Keratinocyte (primary cell): ENCODE data around the gene ENO3. TPM values are rescaled to one million over a fixed set of nuclear protein-coding genes. Genes with fewer than 3 reads are reported as not detected.

Experiments
- DNase-seq: peaks from one replicate; pipeline ENCODE4 v3.0.0-alpha.2; 2011; ENCODE audit warnings: low read depth, missing footprints, low spot score
- FAIRE-seq: peaks from 2 replicates; lab custom pipeline; 2011; peaks lifted over from hg19 to GRCh38; lab: Jason Lieb, UNC
- H2AFZ ChIP-seq: 2 replicates; pipeline ENCODE4 v1.6.0; 2012; ENCODE audit warnings: low read length, control low read depth, inconsistent platforms; ENCODE audit not compliant: control insufficient read depth
- H3K27ac ChIP-seq: 2 replicates; pipeline ENCODE4 v1.5.1; 2011; ENCODE audit warnings: low read length; ENCODE audit not compliant: control insufficient read depth, insufficient read depth
- H3K27me3 ChIP-seq: 3 replicates; pipeline ENCODE4 v1.6.0; 2011; ENCODE audit warnings: low read length; ENCODE audit not compliant: control insufficient read depth, insufficient read depth; ENCODE audit errors: extremely low read depth
- H3K36me3 ChIP-seq, 2 experiments: 2 replicates in 1 of 2; 3 replicates in 1 of 2; pipeline ENCODE4 v1.5.1; 2011; ENCODE audit warnings: low read length in 2 of 2, mild to moderate bottlenecking in 1 of 2; ENCODE audit not compliant: control insufficient read depth in 2 of 2, insufficient read depth in 2 of 2; ENCODE audit errors: extremely low read depth in 1 of 2
- H3K4me1 ChIP-seq: 3 replicates; pipeline ENCODE4 v1.5.1; 2011; ENCODE audit warnings: low read length; ENCODE audit not compliant: control insufficient read depth, insufficient read depth; ENCODE audit errors: extremely low read depth
- H3K4me2 ChIP-seq: 3 replicates; pipeline ENCODE4 v1.6.0; 2011; ENCODE audit warnings: low read depth, low read length; ENCODE audit not compliant: control insufficient read depth, insufficient read depth; ENCODE audit errors: extremely low read depth
- H3K4me3 ChIP-seq, 3 experiments: fragments of 200-600 bp in 1 of 3; sonication (generic) in 1 of 3; 2 replicates in 2 of 3; 3 replicates in 1 of 3; pipeline ENCODE4 v1.5.1; 2011 to 2016; ENCODE audit warnings: low read length in 3 of 3, mild to moderate bottlenecking in 3 of 3, control low read depth in 2 of 3, inconsistent platforms in 1 of 3, low read depth in 1 of 3, mixed read lengths in 1 of 3, mixed run types in 1 of 3, moderate library complexity in 1 of 3; ENCODE audit not compliant: control insufficient read depth in 2 of 3, insufficient read depth in 2 of 3; ENCODE audit errors: extremely low read depth in 1 of 3
- H3K79me2 ChIP-seq: 2 replicates; pipeline ENCODE4 v1.6.0; 2012; ENCODE audit warnings: low read length; ENCODE audit not compliant: control insufficient read depth, insufficient read depth
- H3K9ac ChIP-seq: 3 replicates; pipeline ENCODE4 v1.6.0; 2011; ENCODE audit warnings: low read length; ENCODE audit not compliant: control insufficient read depth, insufficient read depth; ENCODE audit errors: extremely low read depth
- H3K9me1 ChIP-seq: 3 replicates; pipeline ENCODE4 v1.6.0; 2011; ENCODE audit warnings: low read length; ENCODE audit not compliant: control insufficient read depth, insufficient read depth; ENCODE audit errors: extremely low read depth
- H3K9me3 ChIP-seq: 2 replicates; pipeline ENCODE4 v1.5.1; 2012; ENCODE audit warnings: low read depth, low read length; ENCODE audit not compliant: control insufficient read depth
- H4K20me1 ChIP-seq: 3 replicates; pipeline ENCODE4 v1.6.0; 2011; ENCODE audit warnings: low read length; ENCODE audit not compliant: control insufficient read depth, insufficient read depth; ENCODE audit errors: extremely low read depth
- CTCF ChIP-seq, 3 experiments: IDR thresholded peaks in 1 of 3; conservative IDR thresholded peaks in 1 of 3; optimal IDR thresholded peaks in 1 of 3; 2 replicates in 2 of 3; 3 replicates in 1 of 3; pipeline versions ENCODE3 to v1.5.1; 2011; ENCODE audit warnings: low read length in 3 of 3, mild to moderate bottlenecking in 3 of 3, moderate library complexity in 2 of 3, control low read depth in 1 of 3, inconsistent platforms in 1 of 3; ENCODE audit not compliant: insufficient read depth in 2 of 3; ENCODE audit errors: extremely low read depth in 1 of 3
- EZH2 ChIP-seq: IDR thresholded peaks from one replicate; pipeline ENCODE4 v1.6.1; 2012; ENCODE audit warnings: inconsistent platforms, mild to moderate bottlenecking, low read length, moderate library complexity
- dilution Hi-C: fragments of 300-500 bp; cut with MboI; formaldehyde crosslinking; loops from one replicate; pipeline ENCODE4 v1.7.0; 2020; ENCODE audit warnings: low sequenced_read_pairs; ENCODE audit not compliant: extremely low pct_ligation_motif_present
- polyA plus RNA-seq, 5 experiments: library from polyadenylated mRNA; depleted of rRNA in 3 of 5; stranded (reverse) in 3 of 5; stranded (forward) in 1 of 5; unstranded in 1 of 5; fragments of >200 nt; gene quantifications; 1 replicate in 1 of 5; 2 replicates in 3 of 5; 3 replicates in 1 of 5; pipeline versions ENCODE4 v1.2.1 to v1.2.3, GENCODE V29; 2011 to 2012; ENCODE audit warnings: missing spikeins in 2 of 5, low read depth in 1 of 5, low replicate concordance in 1 of 5

ENO3 gene
- polyA plus RNA-seq, 1 donor (not counting 4 experiments of a cell fraction or from before 2014, with no cell fraction given) = 2.4 TPM

- H3K9ac ChIP-seq = peak overlapping the region; percentile 94
- peaks cover 33% of the 10 kb centered on the region for H3K79me2 ChIP-seq
- no peaks in the 10 kb centered on the region for H3K27me3 ChIP-seq
- peak overlapping the region; percentile 77 to 99 (median 96) for H3K4me3 ChIP-seq
- dilution Hi-C loops = loop anchor here (10.0 kb wide), 1 partner anchor 55 kb away; no protein-coding TSS in a partner anchor
- peaks cover 16 to 22% of the 10 kb centered on the region in 2 experiments for H3K36me3 ChIP-seq
- H3K27ac ChIP-seq = peak overlapping the region; percentile 98
- H3K9me1 ChIP-seq = peaks cover 2% of the 10 kb centered on the region
- DNase-seq (no peak), FAIRE-seq (no peak)
- TF ChIP-seq EZH2 = no peak
- no peak for TF ChIP-seq CTCF (optimal IDR thresholded peaks at IDR 0.05 in 1 of 3, IDR thresholded peaks at IDR 0.05 in 1 of 3, conservative IDR thresholded peaks at IDR 0.05 in 1 of 3; ENCODE audit: extremely low read depth in 1 of 3, insufficient read depth in 2 of 3, low read length in 3 of 3)
- peaks cover 14% of the 10 kb centered on the region for H4K20me1 ChIP-seq
- H3K4me1 ChIP-seq = peaks cover 34% of the 10 kb centered on the region
- no peaks in the 10 kb centered on the region for H3K9me3 ChIP-seq
- peak overlapping the region; percentile 89 for H3K4me2 ChIP-seq
- peak overlapping the region; percentile 51 for H2AFZ ChIP-seq
These were observed 1.4 kb upstream of the ENO3 start for GRCh38 chr17:4949321-4950074.

GRCh38 chr17:4950075-4950745 lies 709 bp upstream of the ENO3 start:
- peaks cover 12 to 18% of the 10 kb centered on the region in 2 experiments for H3K36me3 ChIP-seq
- no peaks in the 10 kb centered on the region for H3K27me3 ChIP-seq
- FAIRE-seq (no peak), DNase-seq (no peak)
- H2AFZ ChIP-seq = peak overlapping the region; percentile 63
- peaks cover 2% of the 10 kb centered on the region for H3K9me1 ChIP-seq
- peaks cover 11% of the 10 kb centered on the region for H4K20me1 ChIP-seq
- H3K79me2 ChIP-seq = peaks cover 29% of the 10 kb centered on the region
- no peaks in the 10 kb centered on the region for H3K9me3 ChIP-seq
- H3K4me2 ChIP-seq = peak overlapping the region; percentile 74
- TF ChIP-seq CTCF (optimal IDR thresholded peaks at IDR 0.05 in 1 of 3, IDR thresholded peaks at IDR 0.05 in 1 of 3, conservative IDR thresholded peaks at IDR 0.05 in 1 of 3; ENCODE audit: extremely low read depth in 1 of 3, insufficient read depth in 2 of 3, low read length in 3 of 3) (no peak), EZH2 (no peak)
- peaks cover 27% of the 10 kb centered on the region for H3K4me1 ChIP-seq
- dilution Hi-C loops = no loop called here
- H3K27ac ChIP-seq = peak overlapping the region; percentile 74
- peak overlapping the region; percentile 21 to 62 (median 38) for H3K4me3 ChIP-seq
- H3K9ac ChIP-seq = peak overlapping the region; percentile 73
